WTC11 (cell line): ENCODE results near the gene SMOC2. TPM values are rescaled to one million over a fixed set of nuclear protein-coding genes. Genes with fewer than 3 reads are reported as not detected.

Experiments
- ATAC-seq: fragments of 200-7000 bp; cut with Tn5 transposase; 2 replicates; pipeline ENCODE4 v1.10.0; 2021; ENCODE audit warnings: mild to moderate bottlenecking, moderate library complexity
- CTCF ChIA-PET: fragments of 300-600 bp; sonication (Branson Sonifier 250); formaldehyde crosslinking; loops from one replicate; lab custom pipeline; 2021; ENCODE audit warnings: antibody characterized with exemption; lab: Charles Lee
- POLR2A ChIA-PET: fragments of 350-600 bp; sonication (Branson Sonifier 250); formaldehyde crosslinking; loops from one replicate; lab custom pipeline; 2021; ENCODE audit warnings: antibody characterized with exemption; lab: Charles Lee
- DNase-seq: peaks from one replicate; pipeline ENCODE4 v3.0.0; 2021; ENCODE audit warnings: low spot score
- H3K27ac Mint-ChIP-seq: 2 replicates; pipeline ENCODE4 v1.8.0; 2021; ENCODE audit warnings: mixed read lengths
- H3K27me3 Mint-ChIP-seq: 2 replicates; pipeline ENCODE4 v1.8.0; 2021; ENCODE audit warnings: low read depth, mild to moderate bottlenecking, moderate library complexity, mixed read lengths
- H3K36me3 Mint-ChIP-seq: 2 replicates; pipeline ENCODE4 v1.8.0; 2021; ENCODE audit warnings: mixed read lengths
- H3K4me1 Mint-ChIP-seq: 2 replicates; pipeline ENCODE4 v1.8.0; 2022; ENCODE audit warnings: mixed read lengths
- H3K4me3 Mint-ChIP-seq: 2 replicates; pipeline ENCODE4 v1.8.0; 2021; ENCODE audit warnings: mild to moderate bottlenecking, moderate library complexity, mixed read lengths
- H3K9me3 Mint-ChIP-seq: 2 replicates; pipeline ENCODE4 v1.8.0; 2021; ENCODE audit warnings: mixed read lengths
- ARID4B ChIP-seq: sonication (generic); formaldehyde crosslinking; IDR thresholded peaks from 2 replicates; pipeline ENCODE4 v1.8.0; 2023; ENCODE audit warnings: missing genetic modification reagents, mild to moderate bottlenecking, borderline replicate concordance
- CREM ChIP-seq: sonication (generic); formaldehyde crosslinking; IDR thresholded peaks from 2 replicates; pipeline ENCODE4 v1.8.1; 2022; ENCODE audit warnings: mild to moderate bottlenecking, missing genetic modification reagents, moderate library complexity
- E2F5 ChIP-seq: sonication (generic); formaldehyde crosslinking; IDR thresholded peaks from 2 replicates; pipeline ENCODE4 v1.8.1; 2022; ENCODE audit warnings: mild to moderate bottlenecking, moderate library complexity, missing genetic modification reagents
- ELF4 ChIP-seq: sonication (generic); formaldehyde crosslinking; IDR thresholded peaks from 2 replicates; pipeline ENCODE4 v1.8.1; 2022; ENCODE audit warnings: low read depth, mild to moderate bottlenecking, moderate library complexity, missing genetic modification reagents
- ERG ChIP-seq: fragments of 250-450 bp; sonication (Bioruptor Pico); IDR thresholded peaks from 2 replicates; pipeline ENCODE4 v1.8.0; 2021; ENCODE audit warnings: mild to moderate bottlenecking
- ETV6 ChIP-seq: sonication (generic); formaldehyde crosslinking; IDR thresholded peaks from 2 replicates; pipeline ENCODE4 v1.8.1; 2022; ENCODE audit warnings: mild to moderate bottlenecking, missing genetic modification reagents
- FOXJ3 ChIP-seq: sonication (generic); formaldehyde crosslinking; IDR thresholded peaks from 2 replicates; pipeline ENCODE4 v1.9.0; 2021; ENCODE audit warnings: missing genetic modification reagents, mild to moderate bottlenecking, borderline replicate concordance
- JUN ChIP-seq: sonication (generic); formaldehyde crosslinking; IDR thresholded peaks from 2 replicates; pipeline ENCODE4 v1.8.0; 2023; ENCODE audit warnings: mild to moderate bottlenecking, missing genetic modification reagents
- MAX ChIP-seq: sonication (generic); formaldehyde crosslinking; IDR thresholded peaks from 2 replicates; pipeline ENCODE4 v1.8.0; 2022; ENCODE audit warnings: mild to moderate bottlenecking, missing genetic modification reagents
- NFATC4 ChIP-seq: fragments of 250-450 bp; sonication (Bioruptor Pico); IDR thresholded peaks from 2 replicates; pipeline ENCODE4 v1.9.0; 2021; ENCODE audit warnings: mild to moderate bottlenecking
- NFE2L1 ChIP-seq: sonication (generic); formaldehyde crosslinking; IDR thresholded peaks from 2 replicates; pipeline ENCODE4 v1.8.1; 2023; ENCODE audit warnings: missing genetic modification reagents
- TEAD1 ChIP-seq: sonication (generic); formaldehyde crosslinking; IDR thresholded peaks from 2 replicates; pipeline ENCODE4 v1.8.0; 2022; ENCODE audit warnings: mild to moderate bottlenecking, missing genetic modification reagents
- ZMAT4 ChIP-seq: fragments of 250-450 bp; sonication (Bioruptor Pico); IDR thresholded peaks from 2 replicates; pipeline ENCODE4 v1.9.0; 2021; ENCODE audit warnings: mild to moderate bottlenecking
- ZNF317 ChIP-seq: sonication (generic); formaldehyde crosslinking; IDR thresholded peaks from 2 replicates; pipeline ENCODE4 v1.8.1; 2023; ENCODE audit warnings: low read depth, mild to moderate bottlenecking, moderate library complexity, missing genetic modification reagents, borderline replicate concordance
- ZNF423 ChIP-seq: fragments of 250-450 bp; sonication (Bioruptor Pico); IDR thresholded peaks from 2 replicates; pipeline ENCODE4 v2.1.2; 2022; ENCODE audit warnings: mild to moderate bottlenecking, moderate library complexity
- ZNF671 ChIP-seq: fragments of 250-450 bp; sonication (Bioruptor Pico); IDR thresholded peaks from 2 replicates; pipeline ENCODE4 v1.8.0; 2021; ENCODE audit warnings: mild to moderate bottlenecking
- total RNA-seq: library from RNA; stranded (reverse); gene quantifications from 3 replicates; pipeline ENCODE4 v1.2.3, GENCODE V29; 2021
- TF ChIP-seq, protein P1 (sequence below): sonication (generic); formaldehyde crosslinking; IDR thresholded peaks from 2 replicates; pipeline ENCODE4 v1.8.0; 2022; ENCODE audit warnings: mild to moderate bottlenecking, missing genetic modification reagents
- TF ChIP-seq, protein P2 (sequence below): sonication (generic); formaldehyde crosslinking; IDR thresholded peaks from 2 replicates; pipeline ENCODE4 v1.8.1; 2023; ENCODE audit warnings: mild to moderate bottlenecking, missing genetic modification reagents
- TF ChIP-seq, protein P3 (sequence below): sonication (generic); formaldehyde crosslinking; IDR thresholded peaks from 2 replicates; pipeline ENCODE4 v1.8.1; 2022; ENCODE audit warnings: mild to moderate bottlenecking, missing genetic modification reagents, moderate library complexity, borderline replicate concordance
- TF ChIP-seq, protein P4 (sequence below): sonication (generic); formaldehyde crosslinking; IDR thresholded peaks from 2 replicates; pipeline ENCODE4 v1.8.0; 2022; ENCODE audit warnings: mild to moderate bottlenecking, missing genetic modification reagents

SMOC2 gene
- total RNA-seq, 1 experiment from 2014 or later, result 3.9 TPM

GRCh38 chr6:168649209-168649608 lies 208.2 kb downstream of the SMOC2 start:
- CTCF ChIA-PET, result interaction anchor here (1.0 kb wide), 1 partner anchor 13 kb away, joined by 3 read pairs; no protein-coding TSS in a partner anchor
- Mint-ChIP-seq H3K27me3 (no peaks in the 10 kb centered on the region; the same call in 1 of the 2 replicates), H3K4me1 (peaks cover 39% of the 10 kb centered on the region), H3K36me3 (no peaks in the 10 kb centered on the region), H3K9me3 (no peaks in the 10 kb centered on the region), H3K4me3 (no peak overlapping the region), H3K27ac (no peak overlapping the region; the same call in 1 of the 2 replicates)
- no peak for TF ChIP-seq NFE2L1 (CRISPR knock-in tag)
- TF ChIP-seq ZNF423 (CRISPR knock-in tag), result peak; percentile 63
- TF ChIP-seq, protein P1, sequence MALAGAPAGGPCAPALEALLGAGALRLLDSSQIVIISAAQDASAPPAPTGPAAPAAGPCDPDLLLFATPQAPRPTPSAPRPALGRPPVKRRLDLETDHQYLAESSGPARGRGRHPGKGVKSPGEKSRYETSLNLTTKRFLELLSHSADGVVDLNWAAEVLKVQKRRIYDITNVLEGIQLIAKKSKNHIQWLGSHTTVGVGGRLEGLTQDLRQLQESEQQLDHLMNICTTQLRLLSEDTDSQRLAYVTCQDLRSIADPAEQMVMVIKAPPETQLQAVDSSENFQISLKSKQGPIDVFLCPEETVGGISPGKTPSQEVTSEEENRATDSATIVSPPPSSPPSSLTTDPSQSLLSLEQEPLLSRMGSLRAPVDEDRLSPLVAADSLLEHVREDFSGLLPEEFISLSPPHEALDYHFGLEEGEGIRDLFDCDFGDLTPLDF (CRISPR knock-in tag), result no peak
- POLR2A ChIA-PET, result no interaction called here
- no peak for DNase-seq
- ATAC-seq, result no peak

DNA sequence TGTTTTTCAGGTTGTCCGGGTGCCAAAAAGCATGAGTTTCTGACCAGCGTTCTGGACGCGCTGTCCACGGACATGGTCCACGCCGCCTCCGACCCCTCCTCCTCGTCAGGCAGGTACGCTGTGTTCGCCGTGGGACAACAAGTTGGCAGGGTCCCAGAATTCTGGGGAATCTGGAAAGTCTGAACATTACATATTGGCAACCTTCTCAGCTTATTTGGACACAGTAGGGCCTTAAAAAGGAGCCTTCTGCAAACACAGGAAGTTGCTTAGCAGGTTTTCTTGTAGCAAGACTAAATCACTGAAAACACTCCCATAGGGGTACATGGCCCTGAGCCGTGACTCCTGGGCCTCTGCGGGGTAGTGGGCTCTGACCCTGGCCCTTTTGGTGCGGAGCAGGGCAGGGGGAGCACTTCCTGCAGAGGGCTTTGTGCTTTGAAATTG lies 209.7 kb downstream of the SMOC2 start:
- TF ChIP-seq ARID4B, result no peak
- TF ChIP-seq, protein P2, sequence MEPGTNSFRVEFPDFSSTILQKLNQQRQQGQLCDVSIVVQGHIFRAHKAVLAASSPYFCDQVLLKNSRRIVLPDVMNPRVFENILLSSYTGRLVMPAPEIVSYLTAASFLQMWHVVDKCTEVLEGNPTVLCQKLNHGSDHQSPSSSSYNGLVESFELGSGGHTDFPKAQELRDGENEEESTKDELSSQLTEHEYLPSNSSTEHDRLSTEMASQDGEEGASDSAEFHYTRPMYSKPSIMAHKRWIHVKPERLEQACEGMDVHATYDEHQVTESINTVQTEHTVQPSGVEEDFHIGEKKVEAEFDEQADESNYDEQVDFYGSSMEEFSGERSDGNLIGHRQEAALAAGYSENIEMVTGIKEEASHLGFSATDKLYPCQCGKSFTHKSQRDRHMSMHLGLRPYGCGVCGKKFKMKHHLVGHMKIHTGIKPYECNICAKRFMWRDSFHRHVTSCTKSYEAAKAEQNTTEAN (CRISPR knock-in tag), result no peak
- no peak for TF ChIP-seq ZMAT4 (CRISPR knock-in tag)
- no peak for TF ChIP-seq ZNF317 (CRISPR knock-in tag)
- no peak for TF ChIP-seq JUN (CRISPR knock-in tag)
- TF ChIP-seq, protein P3, sequence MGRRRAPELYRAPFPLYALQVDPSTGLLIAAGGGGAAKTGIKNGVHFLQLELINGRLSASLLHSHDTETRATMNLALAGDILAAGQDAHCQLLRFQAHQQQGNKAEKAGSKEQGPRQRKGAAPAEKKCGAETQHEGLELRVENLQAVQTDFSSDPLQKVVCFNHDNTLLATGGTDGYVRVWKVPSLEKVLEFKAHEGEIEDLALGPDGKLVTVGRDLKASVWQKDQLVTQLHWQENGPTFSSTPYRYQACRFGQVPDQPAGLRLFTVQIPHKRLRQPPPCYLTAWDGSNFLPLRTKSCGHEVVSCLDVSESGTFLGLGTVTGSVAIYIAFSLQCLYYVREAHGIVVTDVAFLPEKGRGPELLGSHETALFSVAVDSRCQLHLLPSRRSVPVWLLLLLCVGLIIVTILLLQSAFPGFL (CRISPR knock-in tag), result no peak
- TF ChIP-seq TEAD1 (CRISPR knock-in tag), result no peak
- TF ChIP-seq ZNF423 (CRISPR knock-in tag), result no peak
- no peak for TF ChIP-seq ETV6
- TF ChIP-seq ERG, result no peak
- TF ChIP-seq NFATC4 (CRISPR knock-in tag), result no peak
- TF ChIP-seq E2F5 (CRISPR knock-in tag), result no peak
- TF ChIP-seq FOXJ3, result no peak
- no peak for TF ChIP-seq ELF4 (CRISPR knock-in tag)
- no peak for TF ChIP-seq MAX (CRISPR knock-in tag)
- TF ChIP-seq, protein P4, sequence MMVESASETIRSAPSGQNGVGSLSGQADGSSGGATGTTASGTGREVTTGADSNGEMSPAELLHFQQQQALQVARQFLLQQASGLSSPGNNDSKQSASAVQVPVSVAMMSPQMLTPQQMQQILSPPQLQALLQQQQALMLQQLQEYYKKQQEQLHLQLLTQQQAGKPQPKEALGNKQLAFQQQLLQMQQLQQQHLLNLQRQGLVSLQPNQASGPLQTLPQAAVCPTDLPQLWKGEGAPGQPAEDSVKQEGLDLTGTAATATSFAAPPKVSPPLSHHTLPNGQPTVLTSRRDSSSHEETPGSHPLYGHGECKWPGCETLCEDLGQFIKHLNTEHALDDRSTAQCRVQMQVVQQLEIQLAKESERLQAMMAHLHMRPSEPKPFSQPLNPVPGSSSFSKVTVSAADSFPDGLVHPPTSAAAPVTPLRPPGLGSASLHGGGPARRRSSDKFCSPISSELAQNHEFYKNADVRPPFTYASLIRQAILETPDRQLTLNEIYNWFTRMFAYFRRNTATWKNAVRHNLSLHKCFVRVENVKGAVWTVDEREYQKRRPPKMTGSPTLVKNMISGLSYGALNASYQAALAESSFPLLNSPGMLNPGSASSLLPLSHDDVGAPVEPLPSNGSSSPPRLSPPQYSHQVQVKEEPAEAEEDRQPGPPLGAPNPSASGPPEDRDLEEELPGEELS (CRISPR knock-in tag), result no peak
- TF ChIP-seq CREM (CRISPR knock-in tag), result no peak
- TF ChIP-seq ZNF671 (CRISPR knock-in tag), result no peak
- Mint-ChIP-seq H3K27ac (no peak overlapping the region; the same call in 1 of the 2 replicates), H3K4me1 (peaks cover 38% of the 10 kb centered on the region), H3K36me3 (peaks cover 2% of the 10 kb centered on the region; the same call in 1 of the 2 replicates), H3K9me3 (peaks cover 3% of the 10 kb centered on the region), H3K27me3 (no peaks in the 10 kb centered on the region; the same call in 1 of the 2 replicates), H3K4me3 (no peak overlapping the region)
- ATAC-seq (no peak), DNase-seq (no peak)
- ChIA-PET CTCF (no interaction called here), POLR2A (no interaction called here)
